Measurements from ENCODE around the gene CYBA.

The CYBA gene

GRCh38 chr16:88695753-88696152, 44.9 kb upstream of the CYBA start:
- TF ChIP-seq CTCF (IDR thresholded peaks at IDR 0.05) = no peak

- TF ChIP-seq CTCF (IDR thresholded peaks at IDR 0.05) = no peak
Observed at GRCh38 chr16:88695218-88695617, 44.4 kb upstream of the CYBA start.

- no peak for TF ChIP-seq CTCF (IDR thresholded peaks at IDR 0.05)
Observed at GRCh38 chr16:88694221-88695087, 43.6 kb upstream of the CYBA start.

- TF ChIP-seq CTCF (IDR thresholded peaks at IDR 0.05) = no peak
Observed at GRCh38 chr16:88693420-88694177, 42.7 kb upstream of the CYBA start.

GRCh38 chr16:88692861-88693260, 42.0 kb upstream of the CYBA start:
- TF ChIP-seq CTCF (IDR thresholded peaks at IDR 0.05) = no peak

- no peak for TF ChIP-seq CTCF (IDR thresholded peaks at IDR 0.05)
Observed at GRCh38 chr16:88691924-88692560, 41.2 kb upstream of the CYBA start.

- TF ChIP-seq CTCF (IDR thresholded peaks at IDR 0.05) = no peak
Observed at GRCh38 chr16:88691129-88691813, 40.4 kb upstream of the CYBA start.
